ENCODE results near the gene KLHL17. TPM values are rescaled to one million over a fixed set of nuclear protein-coding genes. Genes with fewer than 3 reads are reported as not detected.

The KLHL17 gene
- total RNA-seq, 1 donor from 2014 or later = 6.4 TPM

- Histone ChIP-seq H3K4me1 (peaks cover 44% of the 10 kb centered on the region), H3K27ac (replicated peaks) (no peak overlapping the region), H3K36me3 (no peaks in the 10 kb centered on the region), H3K27me3 (ENCODE audit: low read depth) (no peaks in the 10 kb centered on the region), H3K9me3 (replicated peaks) (peaks cover 5% of the 10 kb centered on the region), H3K4me3 (peak overlapping the region; percentile 77)
- no peak for TF ChIP-seq CTCF (IDR thresholded peaks at IDR 0.05; ENCODE audit: borderline replicate concordance)
- intact Hi-C loops (cut with micrococcal nuclease) = no loop called here
- DNase-seq = no peak
These were observed 36.7 kb downstream of the KLHL17 start for GRCh38 chr1:996851-997712.

GRCh38 chr1:997713-997992, 37.3 kb downstream of the KLHL17 start:
- Histone ChIP-seq H3K4me1 (peaks cover 45% of the 10 kb centered on the region), H3K4me3 (peak overlapping the region; percentile 77), H3K36me3 (no peaks in the 10 kb centered on the region), H3K27ac (replicated peaks) (no peak overlapping the region), H3K9me3 (replicated peaks) (no peaks in the 10 kb centered on the region), H3K27me3 (ENCODE audit: low read depth) (no peaks in the 10 kb centered on the region)
- no peak for DNase-seq
- TF ChIP-seq CTCF (IDR thresholded peaks at IDR 0.05; ENCODE audit: borderline replicate concordance) = no peak
- intact Hi-C loops (cut with micrococcal nuclease) = no loop called here

GRCh38 chr1:997993-998744, 37.8 kb downstream of the KLHL17 start:
- no peaks in the 10 kb centered on the region for H3K36me3 ChIP-seq

GRCh38 chr1:998745-998994, 38.3 kb downstream of the KLHL17 start:
- no peak for TF ChIP-seq CTCF (IDR thresholded peaks at IDR 0.05; ENCODE audit: borderline replicate concordance)
- Histone ChIP-seq H3K27ac (replicated peaks) (peak overlapping the region; percentile 99), H3K36me3 (no peaks in the 10 kb centered on the region), H3K4me1 (peaks cover 45% of the 10 kb centered on the region), H3K27me3 (ENCODE audit: low read depth) (no peaks in the 10 kb centered on the region), H3K9me3 (replicated peaks) (no peaks in the 10 kb centered on the region), H3K4me3 (peak overlapping the region; percentile 77)
- intact Hi-C loops (cut with micrococcal nuclease) = no loop called here
- no peak for DNase-seq

More at GRCh38 chr1:997993-998744, 37.8 kb downstream of the KLHL17 start:
- Histone ChIP-seq H3K27ac (replicated peaks) (peak overlapping the region; percentile 99), H3K4me1 (peaks cover 45% of the 10 kb centered on the region), H3K27me3 (ENCODE audit: low read depth) (no peaks in the 10 kb centered on the region), H3K4me3 (peak overlapping the region; percentile 77), H3K9me3 (replicated peaks) (no peaks in the 10 kb centered on the region)
- intact Hi-C loops (cut with micrococcal nuclease) = no loop called here
- no peak for DNase-seq
- TF ChIP-seq CTCF (IDR thresholded peaks at IDR 0.05; ENCODE audit: borderline replicate concordance) = peak; percentile 2

GRCh38 chr1:998995-999724, 38.8 kb downstream of the KLHL17 start:
- TF ChIP-seq CTCF (IDR thresholded peaks at IDR 0.05; ENCODE audit: borderline replicate concordance) = no peak
- Histone ChIP-seq H3K27ac (replicated peaks) (peak overlapping the region; percentile 99), H3K36me3 (no peaks in the 10 kb centered on the region), H3K4me3 (peak overlapping the region; percentile 77), H3K27me3 (ENCODE audit: low read depth) (no peaks in the 10 kb centered on the region), H3K9me3 (replicated peaks) (no peaks in the 10 kb centered on the region), H3K4me1 (peaks cover 47% of the 10 kb centered on the region)
- intact Hi-C loops (cut with micrococcal nuclease) = no loop called here
- DNase-seq = no peak

Data from left ventricle myocardium inferior (tissue), 1 donor.